DMS153 treated with DMSO at 0.1 percent for 48 hours (cell line): ENCODE measurements around the gene ZSCAN5C.
"Not testable (repeated sequence)": the region's sequence is repeated elsewhere in the genome, so short reads cannot be mapped to it uniquely, and the experiment has no call there.

Experiments
- DNase-seq: peaks from one replicate; lab custom pipeline; 2025; ENCODE audit not compliant: unreplicated experiment; lab: John Stamatoyannopoulos, UW

The ZSCAN5C gene

DNA sequence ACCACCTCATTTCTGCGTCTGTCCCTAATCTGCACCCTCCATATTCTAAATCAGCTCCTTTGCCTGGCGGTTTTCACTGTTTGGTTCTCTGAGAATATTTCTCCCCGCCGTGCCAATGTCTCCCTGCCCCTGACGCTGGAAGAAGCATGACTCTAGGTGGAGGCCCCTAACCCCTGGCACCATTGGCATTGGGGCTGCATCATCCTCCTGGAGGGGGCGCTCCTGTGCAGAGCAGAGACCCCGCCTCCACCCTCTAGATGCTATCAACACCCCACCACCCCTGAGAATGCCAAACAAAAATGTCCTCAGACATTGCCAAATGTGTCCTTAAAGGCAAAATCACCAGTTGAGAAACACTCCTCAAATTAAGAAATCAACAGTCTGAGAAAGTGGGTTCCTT, 11.0 kb upstream of the ZSCAN5C start:
- DNase-seq, result no peak

DNA sequence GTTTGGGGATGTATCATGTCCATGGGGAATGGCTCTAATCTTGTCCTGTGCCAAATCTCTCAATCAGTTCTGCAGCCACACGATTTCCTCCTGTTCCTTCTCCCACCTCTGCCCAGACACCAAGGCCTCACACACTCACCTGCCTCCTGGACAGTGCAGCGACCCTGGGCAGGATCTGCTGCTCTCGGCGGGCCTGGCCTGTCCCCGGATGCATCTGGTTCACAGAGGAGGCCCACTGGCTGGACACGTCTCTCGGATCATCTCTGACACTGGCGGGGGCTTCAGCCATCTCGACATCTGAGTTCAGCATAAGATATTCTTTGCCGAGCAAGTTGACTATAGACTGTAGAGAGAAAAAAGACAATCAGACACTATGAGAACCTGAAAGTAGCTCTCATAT, 10.4 kb upstream of the ZSCAN5C start:
- no peak for DNase-seq

DNA sequence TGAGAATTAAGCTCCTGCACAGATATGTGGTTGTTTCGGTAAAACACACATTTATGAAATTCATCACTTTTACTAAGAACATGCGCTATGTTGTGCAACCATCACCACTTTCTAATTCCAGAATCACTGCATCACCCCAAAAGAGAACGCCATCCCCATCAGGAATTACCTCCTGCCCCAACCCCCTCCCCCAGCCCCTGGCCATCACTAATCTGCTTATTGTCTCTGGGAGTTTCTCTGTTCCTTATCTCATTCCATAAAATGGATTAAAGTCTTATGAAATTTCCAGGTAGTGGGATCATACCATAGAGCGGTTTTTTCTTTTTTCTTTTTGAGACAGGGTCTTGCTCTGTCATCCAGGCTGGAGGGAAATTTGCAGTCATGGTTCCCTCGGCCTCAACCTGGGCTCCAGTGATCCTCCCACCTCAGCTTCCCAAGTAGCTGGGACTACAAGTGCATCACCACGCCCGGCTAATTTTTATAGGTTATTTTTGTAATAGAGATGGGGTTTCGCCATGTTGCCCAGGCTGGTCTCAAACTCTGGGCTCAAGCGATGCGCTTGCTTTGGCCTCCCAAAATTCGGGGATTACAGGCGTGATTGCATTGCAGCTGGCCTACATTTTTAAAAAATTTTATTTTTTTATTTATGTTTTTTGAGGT, 8.0 kb upstream of the ZSCAN5C start:
- no peak for DNase-seq

DNA sequence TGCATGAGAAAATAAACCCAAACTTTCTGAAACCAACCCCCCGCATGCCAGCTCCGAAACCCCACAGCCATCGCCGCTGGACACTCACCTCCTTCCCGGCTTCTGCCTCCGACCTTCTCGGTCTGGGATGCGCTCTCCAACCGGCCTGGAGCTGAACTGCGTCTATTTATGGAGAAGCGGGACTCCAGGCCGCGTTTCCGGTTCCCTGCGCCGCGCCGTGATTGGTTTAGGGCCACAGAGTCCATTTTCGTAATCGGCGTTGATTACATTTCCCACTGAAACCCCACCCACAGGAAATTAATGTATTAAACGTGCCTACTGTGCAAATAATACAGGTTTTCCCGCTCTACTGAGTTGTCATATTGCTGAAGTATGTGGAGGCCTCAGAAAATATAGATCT, 4.4 kb upstream of the ZSCAN5C start, which contains the start of gene ZSCAN5B:
Gene ZSCAN5B (minus strand): TSS at position 138 of the 400 bp plus-strand sequence. CDS start 4,731 bp downstream, outside the sequence.
- DNase-seq, result not testable (repeated sequence)

DNA sequence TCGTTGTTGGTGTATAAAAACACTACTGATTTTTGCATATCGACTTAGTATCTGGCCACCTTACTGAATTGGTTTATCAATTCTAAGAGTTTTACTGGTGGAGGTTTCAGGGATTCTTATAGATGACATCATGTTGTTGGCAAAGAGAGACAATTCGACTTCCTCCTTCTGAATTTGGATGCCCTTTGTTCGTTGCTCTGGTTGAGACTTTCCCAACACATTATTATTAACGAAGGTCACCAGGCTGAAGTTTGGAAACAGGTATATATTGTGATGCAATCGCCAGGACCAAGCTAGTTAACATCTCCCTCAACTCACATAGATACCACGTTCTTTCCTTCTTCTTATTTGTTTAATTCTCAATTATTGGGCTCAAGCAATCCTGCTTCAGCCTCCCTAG, 2.4 kb upstream of the ZSCAN5C start:
- no peak for DNase-seq

DNA sequence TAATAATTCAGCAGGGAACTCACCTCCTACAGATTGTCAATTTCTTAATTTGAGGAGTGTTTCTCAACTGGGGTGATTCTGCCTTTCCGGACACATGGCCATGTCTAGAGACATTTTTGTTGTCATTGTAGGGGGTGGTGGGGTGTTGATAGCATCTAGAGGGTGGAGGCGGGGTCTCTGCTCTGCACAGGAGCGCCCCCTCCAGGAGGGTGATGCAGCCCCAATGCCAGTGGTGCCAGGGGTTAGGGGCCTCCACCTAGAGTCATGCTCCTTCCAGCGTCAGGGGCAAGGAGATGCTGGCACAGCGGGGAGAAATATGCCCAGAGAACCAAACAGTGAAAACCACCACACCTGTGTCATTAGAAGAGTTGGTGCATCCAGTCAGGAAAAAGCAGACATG, 5.5 kb downstream of the ZSCAN5C start:
- DNase-seq, result not testable (repeated sequence)

DNA sequence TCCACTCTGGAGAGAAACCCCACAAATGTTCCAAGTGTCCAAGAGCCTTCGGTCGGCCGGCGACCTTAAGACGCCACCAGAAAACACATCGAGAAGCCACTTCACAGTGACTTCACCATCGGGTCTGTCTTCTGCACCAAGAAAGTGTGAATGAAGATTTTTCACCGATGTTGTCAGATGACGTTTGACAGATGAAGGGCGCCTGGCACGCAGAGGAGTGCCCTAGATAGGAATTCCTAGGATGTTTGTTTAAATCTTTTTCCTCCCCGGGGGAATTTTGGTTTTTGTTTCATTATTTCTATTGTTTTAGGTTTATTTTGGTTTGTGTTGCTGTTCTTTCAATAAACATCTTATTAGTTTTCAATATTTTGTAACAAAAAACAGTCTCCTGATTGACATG, 7.0 kb downstream of the ZSCAN5C start:
- no peak for DNase-seq

DNA sequence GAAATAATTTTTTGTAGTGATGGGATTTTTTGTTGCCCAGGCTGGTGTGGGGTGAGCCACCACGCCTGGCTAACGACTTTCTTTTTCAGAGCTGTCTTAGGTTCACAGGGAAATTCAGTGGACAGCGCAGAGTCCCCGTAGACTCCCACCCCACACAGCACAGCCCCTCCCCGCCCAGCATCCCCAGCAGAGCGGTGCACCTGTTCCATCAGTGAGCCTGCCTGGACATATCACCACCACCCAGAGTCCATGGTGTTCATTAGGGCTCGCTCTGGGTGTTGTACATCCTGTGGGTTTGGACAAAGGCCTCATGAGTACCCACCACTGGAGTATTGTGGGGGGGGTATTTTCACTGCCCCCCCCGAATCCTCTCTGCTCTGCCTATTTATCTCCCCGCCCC, 8.0 kb downstream of the ZSCAN5C start:
- DNase-seq, result not testable (repeated sequence)

DNA sequence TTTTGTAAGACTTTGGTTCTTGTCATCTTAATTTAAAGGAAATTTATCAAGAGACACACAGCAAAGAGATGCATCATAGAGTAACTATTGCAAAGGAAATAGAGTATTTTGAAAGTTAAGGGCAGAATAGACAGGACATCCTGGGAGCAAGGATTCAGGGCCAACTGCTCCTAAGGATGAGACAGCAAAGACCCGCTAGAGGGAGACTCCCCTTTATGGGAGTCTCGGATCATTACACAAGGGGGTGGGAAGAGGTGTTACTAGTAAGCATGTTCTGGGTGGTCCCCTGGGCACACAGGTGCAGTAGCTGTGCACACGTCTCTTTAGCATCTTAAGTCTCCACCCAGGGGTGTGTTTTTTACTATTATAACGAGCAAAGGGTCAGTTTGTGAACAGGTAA, 9.6 kb downstream of the ZSCAN5C start:
- DNase-seq, result no peak

DNA sequence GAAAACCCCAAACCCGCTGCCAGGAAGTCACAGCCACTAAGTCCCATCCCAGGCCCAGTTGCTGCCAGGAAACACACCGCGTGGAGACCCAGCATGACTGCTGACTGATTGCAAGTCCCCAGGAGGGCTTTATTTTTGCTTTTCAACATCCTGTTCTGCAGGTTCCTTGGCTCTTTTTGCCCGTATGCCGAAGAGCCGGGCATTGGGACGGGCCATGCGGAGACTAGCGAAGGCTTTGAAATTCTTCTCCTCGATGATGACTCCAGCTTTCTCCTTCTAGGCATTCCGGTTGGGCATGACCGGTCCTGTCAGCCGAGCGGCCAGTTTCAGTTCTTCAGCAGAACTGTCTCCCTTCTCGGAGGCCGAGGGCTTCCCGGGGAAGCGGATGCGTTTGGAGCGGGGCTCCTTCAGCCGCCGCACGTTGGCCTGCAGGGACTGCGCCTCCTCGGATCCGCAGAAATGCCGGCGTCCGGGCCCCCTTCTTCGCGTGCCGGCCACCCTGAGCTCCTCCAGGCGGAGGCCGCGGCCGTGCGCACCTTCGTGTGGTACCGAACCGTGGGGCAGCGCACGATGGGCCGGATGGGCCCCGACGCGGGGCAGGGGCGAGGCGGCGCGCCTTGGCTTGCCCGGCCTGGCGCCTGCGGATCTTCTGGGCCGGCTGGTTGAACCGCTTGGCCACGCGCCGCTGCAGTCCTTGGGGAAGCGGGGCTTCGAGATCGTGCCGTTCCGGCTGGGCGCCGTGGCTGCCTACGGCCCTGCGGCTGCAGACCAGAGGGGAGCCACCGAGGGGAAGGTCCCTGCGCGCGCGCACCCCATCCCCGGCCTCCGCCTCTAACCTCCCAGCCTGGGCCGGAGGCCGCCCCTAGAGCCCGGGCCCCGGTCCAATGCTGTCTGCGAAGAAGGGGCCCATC, 15.2 kb downstream of the ZSCAN5C start:
- no peak for DNase-seq

DNA sequence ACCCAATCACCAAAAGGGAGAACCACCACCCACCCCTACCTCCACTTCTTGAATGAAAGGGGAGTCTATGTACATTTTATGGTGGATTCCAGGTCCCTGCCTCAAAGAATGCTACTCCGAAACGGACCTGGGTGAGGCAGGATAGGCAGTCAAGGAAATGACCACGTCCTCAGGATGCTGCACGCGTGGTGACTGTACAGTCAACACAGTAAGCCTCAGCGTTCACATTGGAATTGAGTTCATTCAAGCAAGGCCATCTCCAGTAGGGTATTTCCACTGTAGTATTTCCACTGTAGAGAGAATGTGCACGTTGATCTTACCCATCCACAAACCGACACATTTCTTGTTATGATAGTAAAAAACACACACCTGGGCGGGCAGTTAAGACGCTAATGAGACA, 16.9 kb downstream of the ZSCAN5C start:
- no peak for DNase-seq

DNA sequence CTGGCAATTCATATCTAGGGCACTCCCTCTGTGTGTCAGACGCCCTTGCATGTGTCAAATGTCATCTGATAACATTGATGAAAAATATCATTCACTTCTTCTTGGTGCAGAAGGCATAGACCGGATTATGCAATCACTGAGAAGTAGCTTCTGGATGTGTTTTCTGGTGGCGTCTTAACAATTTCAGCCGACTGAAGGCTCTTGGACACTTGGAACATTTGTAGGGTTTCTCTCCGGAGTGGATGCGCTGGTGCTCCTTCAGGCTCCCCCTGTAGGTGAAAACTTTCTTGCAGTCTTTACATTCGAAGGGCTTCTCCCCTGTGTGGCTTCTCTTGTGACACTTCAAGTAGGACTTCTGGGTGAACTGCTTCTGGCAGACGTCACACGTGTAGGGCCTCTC, 19.4 kb downstream of the ZSCAN5C start:
- not testable (repeated sequence) for DNase-seq

DNA sequence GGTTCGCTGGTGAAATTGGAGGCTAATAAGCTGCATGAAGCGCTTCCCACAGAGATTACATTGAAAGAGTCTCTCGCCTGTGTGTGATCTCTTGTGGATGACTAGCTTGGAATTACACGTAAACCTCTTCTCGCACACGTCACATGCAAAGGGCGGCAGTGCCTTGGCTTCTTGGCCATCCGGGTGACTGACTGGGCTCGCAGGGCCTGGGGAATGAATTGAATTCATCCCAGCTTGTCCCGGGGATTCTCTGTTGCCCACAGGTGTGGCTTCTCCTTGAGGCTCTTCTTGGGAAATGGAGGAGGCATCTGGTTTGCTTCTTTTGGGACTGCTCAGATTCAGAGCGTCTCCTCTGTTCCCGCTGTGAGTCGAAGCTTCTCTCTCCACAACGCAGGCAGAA, 19.8 kb downstream of the ZSCAN5C start:
- no peak for DNase-seq

DNA sequence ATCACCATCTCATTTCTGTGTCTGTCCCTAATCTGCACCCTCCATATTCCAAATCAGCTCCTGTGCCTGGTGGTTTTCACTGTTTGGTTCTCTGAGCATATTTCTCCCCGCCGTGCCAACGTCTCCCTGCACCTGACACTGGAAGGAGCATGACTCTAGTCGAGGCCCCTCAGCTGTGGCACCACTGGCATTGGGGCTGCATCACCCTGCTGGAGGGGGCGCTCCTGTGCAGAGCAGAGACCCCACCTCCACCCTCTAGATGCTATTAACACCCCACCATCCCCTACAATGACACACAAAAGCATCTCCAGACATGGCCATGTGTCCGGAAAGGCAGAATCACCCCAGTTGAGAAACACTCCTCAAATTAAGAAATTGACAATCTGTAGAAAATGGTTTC, 20.8 kb downstream of the ZSCAN5C start:
- DNase-seq, result no peak

DNA sequence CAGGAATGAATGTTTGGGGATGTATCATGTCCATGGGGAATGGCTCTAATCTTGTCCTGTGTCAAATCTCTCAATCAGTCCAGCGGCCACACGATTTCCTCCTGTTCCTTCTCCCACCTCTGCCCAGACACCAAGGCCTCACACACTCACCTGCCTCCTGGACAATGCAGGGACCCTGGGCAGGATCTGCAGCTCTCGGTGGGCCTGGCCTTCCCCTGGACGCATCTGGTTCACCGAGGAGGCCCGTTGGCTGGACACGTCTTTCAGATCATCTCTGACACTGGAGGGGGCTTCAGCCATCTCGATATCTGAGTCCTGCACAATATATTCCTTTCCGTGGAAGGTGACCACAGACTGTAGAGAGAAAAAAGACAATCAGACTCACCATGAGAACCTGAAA, 21.4 kb downstream of the ZSCAN5C start:
- DNase-seq, result no peak

DNA sequence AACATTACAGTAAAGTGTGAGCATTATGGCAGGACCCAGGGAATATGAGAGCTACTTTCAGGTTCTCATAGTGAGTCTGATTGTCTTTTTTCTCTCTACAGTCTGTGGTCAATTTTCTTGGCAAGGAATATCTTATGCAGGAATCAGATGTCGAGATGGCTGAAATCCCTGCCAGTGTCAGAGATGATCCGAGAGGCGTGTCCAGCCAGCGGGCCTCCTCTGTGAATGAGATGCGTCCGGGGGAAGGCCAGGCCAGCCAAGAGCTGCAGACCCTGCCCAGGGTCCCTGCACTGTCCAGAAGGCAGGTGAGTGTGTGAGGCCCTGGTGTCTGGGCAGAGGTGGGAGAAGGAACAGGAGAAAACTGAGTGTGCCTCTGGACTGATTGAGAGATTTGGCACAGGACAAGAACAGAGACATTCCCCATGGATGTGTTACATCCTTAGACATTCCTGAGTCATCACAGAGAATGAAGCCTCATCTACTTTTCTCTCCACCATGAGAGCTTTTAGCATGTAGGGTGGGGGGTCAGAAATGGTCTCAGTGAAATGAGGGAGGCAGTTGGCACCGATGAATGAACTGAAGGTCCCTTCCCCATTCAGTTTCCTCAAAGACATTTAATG, 43.2 kb downstream of the ZSCAN5C start:
- DNase-seq, result no peak

DNA sequence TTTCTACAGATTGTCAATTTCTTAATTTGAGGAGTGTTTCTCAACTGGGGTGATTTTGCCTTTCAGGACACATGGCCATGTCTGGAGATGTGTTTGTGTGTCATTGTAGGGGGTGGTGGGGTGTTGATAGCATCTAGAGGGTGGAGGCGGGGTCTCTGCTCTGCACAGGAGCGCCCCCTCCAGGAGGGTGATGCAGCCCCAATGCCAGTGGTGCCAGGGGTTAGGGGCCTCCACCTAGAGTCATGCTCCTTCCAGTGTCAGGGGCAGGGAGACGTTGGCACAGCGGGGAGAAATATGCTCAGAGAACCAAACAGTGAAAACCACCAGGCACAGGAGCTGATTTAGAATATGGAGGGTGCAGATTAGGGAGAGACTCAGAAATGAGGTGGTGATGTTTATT, 43.7 kb downstream of the ZSCAN5C start:
- not testable (repeated sequence) for DNase-seq

DNA sequence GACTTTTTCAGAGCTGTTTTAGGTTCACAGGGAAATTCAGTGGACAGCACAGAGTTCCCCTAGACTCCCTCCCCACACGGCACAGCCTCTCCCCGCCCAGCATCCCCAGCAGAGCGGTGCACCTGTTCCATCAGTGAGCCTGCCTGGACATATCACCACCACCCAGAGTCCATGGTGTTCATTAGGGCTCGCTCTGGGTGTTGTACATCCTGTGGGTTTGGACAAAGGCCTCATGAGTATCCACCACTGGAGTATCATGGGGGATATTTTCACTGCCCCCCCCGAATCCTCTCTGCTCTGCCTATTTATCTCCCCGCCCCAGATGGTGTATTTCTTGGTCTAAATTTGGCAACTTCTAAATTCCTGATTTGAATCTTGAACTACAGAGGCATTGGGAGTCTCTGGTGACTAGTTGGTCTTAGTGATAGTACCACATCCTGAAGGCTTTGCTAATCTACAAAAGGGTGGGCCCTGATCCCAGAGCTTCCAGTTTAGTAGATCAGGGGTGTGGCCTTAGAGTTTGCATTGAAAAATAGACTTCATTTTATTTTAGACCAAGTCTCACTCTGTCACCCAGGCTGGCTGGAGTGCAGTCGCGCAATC, 46.8 kb downstream of the ZSCAN5C start:
- not testable (repeated sequence) for DNase-seq

DNA sequence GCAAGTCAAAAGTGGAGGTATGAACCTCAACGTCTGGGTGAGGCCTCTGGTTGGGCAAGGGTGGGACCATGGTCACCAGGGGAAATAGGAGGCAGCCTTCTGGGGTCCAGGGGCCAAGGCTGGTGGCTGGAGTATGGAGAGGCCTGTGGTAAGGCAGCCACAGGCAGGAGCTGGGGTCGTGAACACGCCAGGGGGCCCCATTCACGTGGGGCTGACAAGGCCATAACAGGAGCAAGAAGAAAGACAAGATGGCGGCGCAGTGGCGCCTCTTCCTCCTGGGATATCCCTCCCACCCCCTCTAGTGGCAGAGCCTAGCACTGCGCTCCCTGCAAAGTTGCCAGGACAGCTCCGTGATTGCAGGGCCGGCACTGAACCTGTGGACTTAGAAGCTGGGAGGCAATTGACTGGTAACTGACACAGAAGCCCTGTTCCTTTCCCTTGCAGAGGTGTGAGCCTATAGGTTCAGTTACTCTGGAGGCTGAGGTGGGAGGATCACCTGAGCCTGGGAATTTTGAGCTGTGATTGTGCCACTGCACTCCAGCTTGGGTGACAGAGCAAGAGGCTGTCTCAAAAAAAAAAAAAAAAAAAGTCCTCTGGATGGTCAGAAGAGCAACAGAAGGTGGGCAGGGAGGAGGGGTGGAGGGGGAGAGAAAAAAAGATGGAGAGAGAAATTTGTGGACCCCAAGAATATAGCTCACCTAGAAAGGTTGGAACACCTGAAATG, 50.8 kb downstream of the ZSCAN5C start:
- peak; percentile 14 for DNase-seq

DNA sequence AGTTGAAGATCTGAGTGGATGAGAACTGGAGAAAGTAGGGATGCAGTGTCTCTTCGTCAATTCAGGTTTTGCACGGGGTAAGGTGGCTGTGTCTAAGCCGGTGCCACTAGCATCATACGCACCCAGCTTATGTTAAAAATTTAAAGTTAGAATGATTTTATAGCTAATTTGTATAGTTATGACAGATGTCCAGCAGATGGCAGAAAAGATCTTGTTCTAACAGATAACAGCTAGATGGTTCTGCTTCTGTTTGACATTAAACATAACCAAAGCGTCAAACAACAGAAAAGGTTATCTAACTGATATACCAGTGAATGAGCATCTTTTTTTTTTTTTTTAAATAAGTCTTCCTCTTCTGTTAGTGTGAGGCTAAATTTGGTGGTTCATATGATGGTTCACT, 51.7 kb downstream of the ZSCAN5C start:
- DNase-seq, result peak; percentile 11

DNA sequence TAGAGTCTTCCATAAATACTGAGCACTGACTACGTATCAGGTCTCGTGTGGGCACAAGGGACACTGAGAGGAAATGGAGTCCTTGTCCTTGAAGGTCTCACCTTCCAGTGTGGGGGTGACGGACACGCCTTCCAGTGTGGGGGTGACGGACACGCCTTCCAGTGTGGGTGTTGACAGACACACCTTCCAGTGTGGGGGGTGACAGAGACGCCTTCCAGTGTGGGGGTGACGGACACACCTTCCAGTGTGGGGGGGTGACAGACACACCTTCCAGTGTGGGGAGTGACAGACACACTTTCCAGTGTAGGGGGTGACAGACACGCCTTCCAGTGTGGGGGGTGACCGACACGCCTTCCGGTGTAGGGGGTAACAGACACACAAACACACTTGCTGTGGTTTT, 56.2 kb downstream of the ZSCAN5C start:
- no peak for DNase-seq
